CD1c-positive myeloid dendritic cell (primary cell): ENCODE results near the gene SREBF1.

ENCODE experiments used
- DNase-seq: peaks from one replicate; pipeline ENCODE4 v3.0.0-alpha.2; 2016; ENCODE audit errors: extremely low spot score

The SREBF1 gene

GRCh38 chr17:17841601-17842025 lies 4.8 kb upstream of the SREBF1 start:
- DNase-seq, result no peak

- peak; percentile 33 for DNase-seq
Observed at GRCh38 chr17:17840751-17841591, 4.2 kb upstream of the SREBF1 start.

- DNase-seq, result peak; percentile 95
Observed at GRCh38 chr17:17839791-17840707, 3.3 kb upstream of the SREBF1 start.

GRCh38 chr17:17837966-17838962 lies 1.5 kb upstream of the SREBF1 start:
- DNase-seq, result peak; percentile 81

- DNase-seq, result peak; percentile 46
Observed at GRCh38 chr17:17837380-17837821, 615 bp upstream of the SREBF1 start.

GRCh38 chr17:17836250-17836817 lies 452 bp downstream of the SREBF1 start:
- DNase-seq, result peak; percentile 99

GRCh38 chr17:17835415-17836249 lies 1.2 kb downstream of the SREBF1 start:
- DNase-seq, result no peak

- DNase-seq, result no peak
Observed at GRCh38 chr17:17834974-17835373, 1.8 kb downstream of the SREBF1 start.

GRCh38 chr17:17833658-17834357 lies 3.0 kb downstream of the SREBF1 start:
- DNase-seq, result no peak

- DNase-seq, result no peak
Observed at GRCh38 chr17:17832032-17832363, 4.8 kb downstream of the SREBF1 start.

GRCh38 chr17:17831208-17832031 lies 5.4 kb downstream of the SREBF1 start:
- DNase-seq, result no peak

GRCh38 chr17:17830740-17831207 lies 6.0 kb downstream of the SREBF1 start:
- DNase-seq, result no peak

GRCh38 chr17:17830269-17830567 lies 6.6 kb downstream of the SREBF1 start:
- no peak for DNase-seq

GRCh38 chr17:17827826-17828621 lies 8.8 kb downstream of the SREBF1 start:
- no peak for DNase-seq

GRCh38 chr17:17826942-17827785 lies 9.6 kb downstream of the SREBF1 start:
- DNase-seq, result no peak

GRCh38 chr17:17826342-17826713 lies 10.5 kb downstream of the SREBF1 start:
- DNase-seq, result peak; percentile 23
